ENCODE results near the gene KDM7A.

The KDM7A gene

DNA sequence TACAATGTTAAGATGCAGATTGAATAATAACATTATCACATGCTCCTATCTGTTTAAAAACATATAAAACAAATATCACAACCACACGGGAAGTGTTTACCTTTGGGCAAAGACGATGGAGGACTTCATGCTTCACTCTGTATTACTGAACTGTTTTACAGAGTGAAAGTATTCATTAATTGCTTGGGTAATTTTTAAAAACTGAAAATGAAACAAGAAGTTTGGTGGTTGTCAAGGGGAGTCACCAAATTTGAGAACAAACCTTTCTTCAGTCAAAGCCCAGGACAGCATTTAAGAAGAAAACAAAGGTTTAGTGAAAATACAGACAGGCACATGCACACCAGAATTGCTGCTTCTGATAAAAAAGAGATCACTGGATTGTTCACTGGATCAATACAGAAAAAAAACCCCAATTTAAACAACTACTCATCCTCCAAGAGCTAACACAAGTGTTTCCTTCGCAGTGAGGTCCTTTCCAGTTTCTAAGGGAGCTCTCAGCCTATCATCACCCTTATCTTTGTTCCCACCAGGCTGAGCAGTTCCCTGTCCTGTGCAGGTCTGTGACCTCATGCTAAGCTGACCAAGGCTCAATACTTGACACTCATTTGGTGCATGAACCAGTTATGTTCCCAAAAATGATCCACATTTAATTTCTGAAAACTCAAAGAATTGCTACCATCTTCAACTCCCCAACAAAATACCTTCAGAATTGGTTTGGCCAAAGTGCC is 122.8 kb downstream of the KDM7A start:
- DNase-seq: no peak

DNA sequence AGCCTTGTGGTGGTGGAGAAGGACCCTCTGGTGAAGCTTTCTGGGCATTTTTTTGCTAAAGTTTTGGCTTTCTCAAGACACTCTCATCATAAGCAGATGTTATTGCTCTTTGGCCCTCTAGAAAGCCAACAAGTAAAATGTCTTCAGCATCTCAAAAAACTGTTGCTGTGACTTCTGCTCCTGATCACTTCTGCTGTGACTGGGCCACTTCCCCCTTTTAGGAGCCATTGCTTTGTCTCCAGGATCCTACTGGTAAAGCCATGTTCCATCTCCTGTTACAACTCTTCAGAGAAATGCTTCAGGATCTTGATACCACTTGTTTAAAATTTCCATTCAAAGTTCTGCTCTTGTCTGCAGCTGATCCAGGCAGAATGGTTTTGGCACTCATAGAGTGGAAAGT is 125.0 kb downstream of the KDM7A start:
- no peak for DNase-seq

DNA sequence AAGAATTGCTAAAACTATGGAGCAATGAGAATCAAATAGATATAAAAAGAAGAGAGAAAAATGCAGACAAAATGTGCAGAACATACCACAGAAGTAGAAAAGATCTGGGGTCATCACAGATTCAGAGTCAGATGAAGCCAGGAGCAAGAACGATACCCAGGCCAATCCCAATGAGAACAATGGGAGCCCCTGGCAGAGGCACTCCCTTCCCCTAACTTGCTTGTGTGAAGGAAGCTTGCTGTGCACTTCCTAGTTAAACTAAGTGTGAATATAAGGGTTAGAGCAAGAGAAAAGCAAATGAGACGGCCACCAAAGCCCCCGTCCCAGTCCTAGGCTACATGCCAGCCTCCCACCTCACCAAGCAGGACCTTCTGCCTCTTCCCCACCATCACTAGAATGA is 126.7 kb downstream of the KDM7A start:
- no peak for DNase-seq

DNA sequence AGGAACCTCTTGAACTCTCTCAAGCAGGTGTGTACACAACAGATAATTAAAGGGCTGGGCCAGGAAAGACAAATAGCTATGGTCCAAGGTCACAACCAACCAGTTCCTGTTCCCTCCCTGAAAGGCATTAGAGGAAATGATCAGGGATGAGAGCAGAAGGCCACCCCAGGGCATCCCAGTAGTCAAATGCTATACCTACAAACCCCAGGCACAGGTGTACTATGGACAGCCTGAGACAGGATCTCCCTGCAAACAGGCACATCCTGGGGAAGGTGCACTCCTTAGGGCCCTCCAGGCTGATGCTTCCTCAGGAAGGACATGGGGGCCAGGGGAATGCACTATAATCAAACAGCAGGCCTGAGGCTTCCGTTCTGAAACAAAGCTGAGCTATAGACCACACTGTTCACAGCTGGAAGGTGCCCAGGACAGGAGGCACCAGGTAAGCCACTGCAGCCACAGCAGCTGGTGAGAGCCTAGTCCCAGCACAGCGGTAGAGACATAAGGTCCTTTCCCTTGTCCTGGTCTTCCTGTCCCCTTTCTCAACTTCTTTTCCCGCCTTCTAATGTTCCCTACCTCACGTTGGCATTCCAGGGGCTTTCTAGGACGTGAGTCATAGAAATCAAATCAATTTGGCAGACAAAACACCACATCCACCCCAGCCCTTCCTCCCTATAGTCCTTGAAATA is 127.3 kb downstream of the KDM7A start:
- no peak for DNase-seq

DNA sequence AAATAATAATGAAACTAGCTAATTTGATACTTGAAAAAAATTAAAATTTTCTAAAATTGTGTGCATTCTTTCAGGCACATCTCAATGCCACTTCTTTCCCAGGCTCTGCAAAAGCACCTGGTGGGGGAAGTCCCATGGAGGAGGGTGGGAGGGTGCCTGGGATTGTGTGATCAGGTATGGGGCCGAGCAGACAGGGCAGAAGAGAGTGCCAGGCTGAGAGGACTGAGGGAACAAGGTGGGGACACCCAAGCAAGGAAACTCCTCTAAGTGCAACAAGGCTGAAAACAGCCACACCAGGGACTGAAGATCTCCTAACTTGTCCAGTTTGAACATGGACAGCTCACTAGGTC is 127.8 kb downstream of the KDM7A start:
- DNase-seq: no peak

DNA sequence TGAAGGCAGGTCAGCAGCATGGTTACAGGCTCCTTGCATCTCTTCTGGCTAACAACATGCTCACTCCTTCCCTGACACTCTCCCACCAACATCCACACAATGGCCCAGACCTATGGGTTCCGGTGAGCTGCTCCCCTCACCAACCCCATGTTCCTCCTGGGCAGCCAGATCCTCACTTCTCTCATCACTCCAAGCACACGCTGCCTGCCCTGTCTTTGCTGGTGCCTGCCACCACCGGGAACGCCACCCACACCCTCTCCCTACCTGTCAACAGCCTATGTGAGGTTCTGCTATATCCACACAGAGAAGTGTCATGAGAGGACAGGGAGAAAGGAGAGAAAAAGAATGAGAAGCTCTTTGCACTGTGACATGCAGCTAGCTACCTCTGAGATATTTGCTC is 128.6 kb downstream of the KDM7A start:
- no peak for DNase-seq

DNA sequence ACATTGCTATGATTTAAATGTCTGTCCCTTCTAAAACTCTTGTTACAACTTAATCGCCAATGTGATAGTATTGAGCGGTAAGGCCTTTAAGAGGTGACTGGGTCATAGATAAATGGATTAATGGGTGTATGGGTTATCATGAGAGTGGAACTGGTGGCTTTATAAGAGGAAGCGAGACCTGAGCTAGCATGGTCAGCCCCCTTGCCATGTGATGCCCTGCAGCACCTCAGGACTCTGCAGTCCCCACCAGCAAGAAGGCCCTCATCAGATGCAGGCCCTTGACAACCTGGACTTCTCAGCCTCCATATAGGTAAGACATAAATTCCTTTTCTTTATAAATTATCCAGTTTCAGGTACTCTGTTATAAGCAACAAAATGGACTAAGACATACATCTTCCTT is 129.6 kb downstream of the KDM7A start:
- DNase-seq: no peak

DNA sequence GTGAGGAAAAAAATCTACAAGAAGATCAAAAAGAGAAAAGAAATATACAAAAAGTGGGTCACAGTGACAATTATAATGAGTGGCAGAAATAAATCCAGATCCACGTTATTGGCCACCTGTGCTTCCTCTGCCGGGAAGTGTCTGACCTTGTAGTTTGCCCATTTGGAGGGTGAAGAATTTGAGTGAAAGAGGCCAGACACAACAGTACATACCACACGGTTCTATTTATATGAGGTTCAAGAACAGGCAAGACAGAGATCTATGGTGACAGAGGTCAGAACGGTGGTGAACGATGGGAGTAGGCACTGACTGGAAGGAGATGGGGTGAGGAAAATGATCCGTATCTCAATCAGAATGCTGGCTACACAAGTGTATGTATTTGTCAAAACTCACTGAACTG is 131.1 kb downstream of the KDM7A start:
- DNase-seq: no peak

DNA sequence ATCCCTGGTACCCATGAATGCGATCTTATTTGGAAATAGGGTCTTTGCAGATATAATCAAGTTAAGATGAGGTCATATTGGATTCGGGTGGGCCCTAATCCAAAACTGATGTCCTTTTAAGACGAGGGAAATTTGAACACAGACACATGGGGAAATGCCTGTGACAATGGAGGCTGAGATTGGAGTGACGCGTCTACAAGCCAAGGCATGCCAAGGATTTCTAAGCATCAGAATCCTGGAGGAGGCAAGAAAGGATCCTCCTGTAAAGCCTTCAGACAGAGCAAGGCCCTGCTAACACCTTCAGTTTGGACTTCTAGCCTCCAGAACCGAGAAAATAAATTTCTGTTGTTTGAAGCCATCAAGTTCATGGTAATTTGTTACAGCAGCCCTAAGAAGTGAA is 132.5 kb downstream of the KDM7A start:
- no peak for DNase-seq

DNA sequence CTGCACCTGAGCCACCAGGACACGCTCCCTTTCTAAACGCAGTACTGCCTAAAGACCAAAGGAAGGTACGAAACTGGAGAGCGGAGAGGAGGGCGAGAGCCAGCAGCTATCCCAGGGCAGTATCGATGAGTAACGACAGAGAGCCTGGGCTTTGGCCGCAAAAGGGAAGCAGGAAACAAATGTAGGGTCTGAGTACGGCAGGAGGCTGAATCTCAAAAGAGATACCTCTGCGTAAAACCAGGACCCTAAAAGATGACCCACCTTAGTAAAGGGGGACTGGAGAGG is 134.5 kb downstream of the KDM7A start:
- no peak for DNase-seq

DNA sequence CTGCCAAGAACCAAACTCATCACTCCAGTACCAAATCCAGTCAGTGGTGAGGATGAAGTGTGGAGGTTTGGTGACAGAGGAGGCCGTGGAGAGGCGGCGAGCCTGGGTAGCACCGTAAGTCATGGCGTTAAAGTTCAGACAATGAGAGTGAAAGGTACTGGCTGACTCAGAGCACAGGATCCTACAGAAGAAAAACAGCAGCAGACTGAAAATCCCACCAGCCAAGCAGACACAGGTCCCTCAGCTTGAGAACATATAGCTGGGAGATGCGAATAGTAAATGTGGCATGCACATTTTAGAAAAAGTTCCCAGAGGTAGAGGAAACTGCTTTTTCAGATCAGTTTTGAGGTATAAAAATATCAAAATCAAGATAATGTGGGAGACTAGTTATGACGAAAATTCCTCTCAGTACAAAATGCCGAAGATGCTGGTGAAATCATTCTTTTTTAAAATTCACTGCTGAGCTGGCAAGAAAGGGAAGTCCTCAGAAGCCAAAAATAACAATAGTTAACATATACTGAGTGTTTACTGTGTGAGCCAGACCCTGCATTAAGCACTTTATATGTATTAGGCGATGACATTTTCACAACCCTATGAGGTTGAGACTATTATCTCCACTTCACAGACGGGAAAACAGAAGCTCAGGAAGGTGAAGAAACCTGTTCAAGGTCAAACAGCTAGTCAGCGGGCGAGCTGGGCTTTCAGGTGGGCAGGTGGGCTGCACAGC is 135.0 kb downstream of the KDM7A start:
- DNase-seq: no peak

DNA sequence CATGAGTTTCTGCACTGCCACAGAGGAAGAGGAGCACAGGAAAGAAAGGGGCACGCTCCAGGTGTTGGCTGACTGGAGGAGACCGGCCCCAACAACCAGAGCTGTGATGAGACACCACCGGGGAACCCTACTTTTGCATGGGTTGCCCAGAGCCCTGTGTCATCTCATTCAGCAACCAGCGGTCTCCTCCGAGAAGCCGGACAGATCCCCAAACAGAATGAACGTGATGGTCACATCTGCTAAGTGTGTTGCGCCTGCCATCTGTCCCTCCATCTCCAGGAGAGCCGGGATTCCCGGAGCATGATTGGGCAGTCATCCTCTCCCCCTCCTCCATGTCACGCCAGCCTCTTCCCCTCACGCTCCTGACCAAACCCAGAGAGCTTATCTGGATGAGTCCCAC is 136.9 kb downstream of the KDM7A start:
- no peak for DNase-seq

DNA sequence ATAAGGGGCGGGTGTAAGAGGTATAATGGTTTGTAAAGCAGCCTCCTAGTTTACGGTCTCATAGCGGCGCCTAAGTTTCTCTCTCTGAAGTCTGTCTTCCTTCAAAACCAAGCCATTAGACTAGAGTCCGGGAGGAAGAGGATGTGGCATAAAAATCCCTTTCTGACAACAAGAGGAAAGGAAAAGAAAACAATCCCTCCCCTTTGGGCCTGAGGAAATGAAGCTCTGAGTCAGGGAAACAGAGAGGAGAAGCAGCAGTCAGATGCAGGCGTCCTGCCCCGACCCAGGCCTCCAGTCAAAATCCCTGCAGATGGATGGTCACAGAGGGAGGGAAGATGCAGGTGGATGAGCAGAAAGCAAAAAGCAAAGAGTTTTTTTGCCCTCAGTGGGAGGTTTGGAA is 137.7 kb downstream of the KDM7A start:
- DNase-seq: no peak

DNA sequence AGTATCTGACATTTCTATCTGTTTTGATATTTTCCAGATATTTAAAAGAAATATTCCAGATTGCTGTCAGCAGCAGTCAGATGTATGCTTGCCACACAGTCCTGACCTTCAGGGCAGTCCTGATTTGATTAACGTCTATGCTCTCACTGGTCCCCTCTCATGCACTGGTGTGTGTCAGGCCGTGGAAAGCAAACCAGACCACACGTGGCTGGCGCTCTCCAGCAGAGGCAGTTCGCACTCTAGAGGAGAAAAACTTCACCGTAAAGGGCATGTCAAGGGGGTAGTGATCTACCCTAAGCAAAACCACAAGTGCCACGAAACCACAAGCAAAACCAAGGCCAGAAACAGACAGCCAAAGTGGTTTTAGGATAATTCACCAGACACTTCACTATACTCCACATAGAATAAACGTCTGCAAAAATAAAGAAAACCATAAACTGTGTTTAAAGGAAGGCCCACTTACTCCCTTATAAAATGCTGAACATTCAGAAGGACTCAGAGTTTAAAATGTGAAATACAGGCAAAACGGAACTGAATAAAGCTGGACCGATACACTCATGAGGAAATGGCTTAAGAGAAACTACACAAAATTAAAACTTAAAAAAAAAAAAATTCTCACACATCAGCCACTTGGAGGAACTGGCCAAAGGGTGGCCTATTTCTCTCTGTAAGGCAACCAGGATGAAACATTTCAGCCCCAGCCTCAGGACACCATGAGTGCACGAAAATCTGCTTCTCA is 140.4 kb downstream of the KDM7A start:
- DNase-seq: peak; percentile 12

DNA sequence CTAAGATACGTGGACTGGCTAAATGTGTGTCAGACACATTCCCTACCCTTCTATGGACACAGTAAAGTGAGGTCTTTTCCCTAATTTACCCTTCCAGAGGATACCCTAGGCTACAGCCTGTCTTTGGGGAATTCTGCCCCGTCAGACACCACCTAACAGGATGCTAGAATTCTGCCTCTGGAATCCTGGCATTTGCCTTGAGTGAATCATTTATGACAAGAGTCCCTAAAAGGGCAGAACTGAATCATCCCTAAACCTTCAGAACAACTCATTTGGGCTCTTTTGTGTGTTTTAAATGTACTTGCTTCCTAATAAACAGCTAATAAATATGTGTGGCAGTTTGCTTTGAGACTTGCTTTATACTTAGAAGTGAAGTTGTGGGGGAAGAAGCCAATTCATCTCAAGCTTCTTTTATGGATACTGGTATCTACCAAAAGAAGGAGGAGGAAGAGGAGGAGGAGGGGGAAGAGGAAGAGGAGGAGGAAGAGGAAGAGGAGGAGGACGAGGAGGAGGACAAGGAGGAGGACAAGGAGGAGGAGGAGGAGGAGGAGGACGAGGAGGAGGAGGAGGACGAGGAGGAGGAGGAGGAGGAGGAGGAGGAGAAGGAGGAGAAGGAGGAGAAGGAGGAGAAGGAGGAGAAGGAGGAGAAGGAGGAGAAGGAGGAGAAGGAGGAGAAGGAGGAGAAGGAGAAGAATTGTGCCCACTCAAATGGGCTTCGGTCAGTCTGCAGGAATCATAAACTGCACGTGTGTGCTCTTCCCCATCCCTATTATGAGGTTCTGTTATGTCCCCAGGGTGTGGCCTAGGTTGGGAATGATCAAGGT is 141.2 kb downstream of the KDM7A start:
- DNase-seq: no peak

All from GDM1 (cell line).